Measurements from ENCODE around the gene THSD4. TPM values are rescaled to one million over a fixed set of nuclear protein-coding genes. Genes with fewer than 3 reads are reported as not detected.
A peak's percentile ranks its signal among the peaks of the same experiment; 100 is the strongest.

THSD4 gene
- total and polyA plus RNA-seq, 3 experiments from 2014 or later, result not detected

DNA sequence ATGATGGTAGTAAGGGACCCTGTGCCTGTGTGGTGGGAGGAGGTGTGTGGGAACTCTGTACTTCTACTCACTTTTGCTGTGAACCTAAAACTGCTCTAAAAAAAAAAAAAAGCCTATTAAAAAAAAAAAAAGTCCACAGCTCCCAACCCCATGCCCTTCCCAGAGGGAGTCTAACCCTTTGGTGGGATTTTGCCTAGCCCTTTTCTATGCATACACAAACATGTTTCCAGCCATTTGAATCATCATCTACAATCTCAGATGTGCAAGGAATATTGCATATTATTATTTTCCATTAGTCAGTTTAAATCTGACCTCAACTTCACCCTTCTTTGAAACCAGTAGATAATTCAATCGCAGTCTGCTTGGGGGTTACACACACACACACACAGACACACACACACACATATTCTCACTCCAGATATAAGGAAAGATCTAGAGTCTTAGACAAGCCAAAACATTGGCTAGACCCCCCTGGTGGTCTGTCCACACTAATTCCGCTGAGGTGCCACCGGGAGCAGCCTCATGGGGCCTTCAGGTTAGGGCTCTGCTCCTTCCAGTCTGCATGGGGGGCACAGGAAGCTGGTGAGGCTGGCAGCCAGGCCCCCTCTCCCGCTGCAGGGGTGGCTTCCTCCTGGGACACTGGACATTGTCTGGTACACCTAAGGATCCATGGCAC, 619.6 kb downstream of the THSD4 start:
- no peak overlapping the region for H3K4me3 Mint-ChIP-seq
- H3K4me3 ChIP-seq (ENCODE audit: low read length), result no peak overlapping the region
- H3K4me1 Mint-ChIP-seq, result no peaks in the 10 kb centered on the region
- no peak overlapping the region for H3K27ac Mint-ChIP-seq
- peaks cover 0 to 1% (median 0%) of the 10 kb centered on the region in 3 donors for H3K36me3 Mint-ChIP-seq
- no peak for DNase-seq
- H3K27ac ChIP-seq (ENCODE audit: low read depth, low read length), result no peak overlapping the region
- ChIA-PET POLR2A (no interaction called here), CTCF (interaction anchor here (0.8 kb wide), 1 partner anchor 8 kb away, joined by 3 read pairs; no protein-coding TSS in a partner anchor)
- H3K27me3 ChIP-seq (ENCODE audit: insufficient read depth, low read length, poor library complexity, severe bottlenecking), result peaks cover 6% of the 10 kb centered on the region
- H3K9me3 ChIP-seq (ENCODE audit: low read length), result no peaks in the 10 kb centered on the region
- peaks cover 7 to 25% of the 10 kb centered on the region in 2 donors for H3K27me3 Mint-ChIP-seq
- H3K4me1 ChIP-seq (ENCODE audit: insufficient read depth, low read length), result no peaks in the 10 kb centered on the region
- no peaks in the 10 kb centered on the region for H3K9me3 Mint-ChIP-seq
- H3K36me3 ChIP-seq (ENCODE audit: insufficient read depth, low read length), result no peaks in the 10 kb centered on the region

DNA sequence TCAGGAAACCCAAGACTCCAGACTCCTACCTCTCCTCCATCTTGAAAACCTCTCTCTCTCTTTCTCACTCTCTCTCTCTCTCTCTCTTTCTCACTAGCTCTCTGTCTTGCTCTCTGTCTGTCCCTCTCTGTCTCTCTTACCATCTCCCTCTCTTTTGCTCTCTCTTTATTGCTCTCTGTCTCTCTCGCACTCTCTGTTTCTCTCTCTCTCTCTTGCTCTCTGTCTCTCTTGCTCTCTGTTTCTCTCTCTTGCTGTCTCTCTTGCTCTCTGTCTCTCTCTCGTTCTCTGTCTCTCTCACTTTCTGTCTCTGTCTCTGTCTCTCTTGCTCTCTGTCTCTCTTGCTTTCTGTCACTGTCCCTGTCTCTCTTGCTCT, 620.1 kb downstream of the THSD4 start:
- Mint-ChIP-seq H3K27me3 (peaks cover 7 to 25% of the 10 kb centered on the region in 2 donors), H3K36me3 (peaks cover 0 to 1% (median 0%) of the 10 kb centered on the region in 3 donors), H3K4me1 (no peaks in the 10 kb centered on the region), H3K9me3 (no peaks in the 10 kb centered on the region), H3K27ac (no peak overlapping the region), H3K4me3 (no peak overlapping the region)
- Histone ChIP-seq H3K27ac (ENCODE audit: low read depth, low read length) (no peak overlapping the region), H3K9me3 (ENCODE audit: low read length) (no peaks in the 10 kb centered on the region), H3K4me1 (ENCODE audit: insufficient read depth, low read length) (no peaks in the 10 kb centered on the region), H3K27me3 (ENCODE audit: insufficient read depth, low read length, poor library complexity, severe bottlenecking) (peaks cover 6% of the 10 kb centered on the region), H3K4me3 (ENCODE audit: low read length) (no peak overlapping the region), H3K36me3 (ENCODE audit: insufficient read depth, low read length) (no peaks in the 10 kb centered on the region)
- no peak for DNase-seq
- ChIA-PET CTCF (no interaction called here), POLR2A (no interaction called here)

DNA sequence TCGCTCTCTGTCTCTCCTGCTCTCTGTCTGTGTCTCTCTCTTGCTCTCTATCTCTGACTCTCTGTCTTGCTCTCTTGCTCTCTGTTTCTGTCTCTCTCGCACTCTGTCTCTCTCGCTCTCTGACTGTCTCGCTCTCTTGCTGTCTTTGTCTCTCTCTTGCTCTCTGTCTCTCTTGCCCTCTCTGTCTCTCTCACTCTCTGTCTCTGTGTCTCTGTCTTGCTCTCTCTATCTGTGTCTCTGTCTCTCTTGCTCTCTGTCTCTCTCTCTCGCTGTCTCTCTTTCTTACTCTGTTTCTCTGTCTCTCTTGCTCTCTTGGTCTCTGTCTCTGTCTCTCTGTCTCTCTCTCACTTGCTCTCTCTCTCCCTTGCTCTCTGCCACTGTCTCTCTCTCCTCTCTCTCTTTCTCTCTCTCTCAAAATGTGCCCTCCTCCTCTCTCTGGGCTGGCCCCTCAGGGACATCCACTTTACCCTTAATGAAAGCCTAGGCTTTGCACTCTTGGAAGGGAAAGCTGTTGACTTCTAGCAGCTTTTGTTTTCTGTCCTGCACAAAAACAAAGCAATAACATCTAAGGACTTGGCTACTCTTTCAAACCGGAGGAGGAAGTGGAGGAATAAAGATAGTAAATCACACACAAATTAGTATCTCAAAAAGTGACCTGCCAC, 621.1 kb downstream of the THSD4 start:
- no peak overlapping the region for H3K27ac ChIP-seq (ENCODE audit: low read depth, low read length)
- H3K4me1 Mint-ChIP-seq, result no peaks in the 10 kb centered on the region
- H3K9me3 Mint-ChIP-seq, result no peaks in the 10 kb centered on the region
- no peak overlapping the region for H3K27ac Mint-ChIP-seq
- no peak for DNase-seq
- no peaks in the 10 kb centered on the region for H3K4me1 ChIP-seq (ENCODE audit: insufficient read depth, low read length)
- no peak overlapping the region for H3K4me3 Mint-ChIP-seq
- POLR2A ChIA-PET, result no interaction called here
- no peak overlapping the region for H3K4me3 ChIP-seq (ENCODE audit: low read length)
- peaks cover 6% of the 10 kb centered on the region for H3K27me3 ChIP-seq (ENCODE audit: insufficient read depth, low read length, poor library complexity, severe bottlenecking)
- CTCF ChIA-PET, result no interaction called here
- H3K36me3 Mint-ChIP-seq, result peaks cover 0 to 1% (median 0%) of the 10 kb centered on the region in 3 donors
- peaks cover 4 to 20% of the 10 kb centered on the region in 2 donors for H3K27me3 Mint-ChIP-seq
- H3K36me3 ChIP-seq (ENCODE audit: insufficient read depth, low read length), result no peaks in the 10 kb centered on the region
- H3K9me3 ChIP-seq (ENCODE audit: low read length), result no peaks in the 10 kb centered on the region

DNA sequence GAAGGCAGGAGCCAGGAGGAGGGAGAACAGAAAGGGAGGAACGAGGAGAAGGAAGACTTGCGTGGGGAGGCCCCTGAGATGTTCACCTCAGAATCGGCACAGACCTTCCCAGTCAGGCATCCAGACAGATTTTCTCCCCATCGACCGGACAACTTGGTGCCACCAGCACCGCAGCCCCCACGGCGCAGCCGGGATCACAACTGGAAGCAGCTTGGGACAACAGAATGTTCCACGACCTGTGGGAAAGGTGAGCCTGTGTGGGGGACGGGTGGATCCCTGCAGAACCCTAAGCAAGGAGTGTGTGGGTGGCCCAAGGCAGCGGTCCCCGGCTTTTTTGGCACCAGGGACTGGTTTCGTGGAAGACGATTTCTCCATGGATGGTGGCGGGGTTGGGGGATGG, 622.5 kb downstream of the THSD4 start:
- H3K27me3 Mint-ChIP-seq, result peaks cover 3 to 9% of the 10 kb centered on the region in 2 donors
- no peaks in the 10 kb centered on the region for H3K4me1 ChIP-seq (ENCODE audit: insufficient read depth, low read length)
- no peak overlapping the region for H3K4me3 Mint-ChIP-seq
- no peak for DNase-seq
- no peaks in the 10 kb centered on the region for H3K9me3 ChIP-seq (ENCODE audit: low read length)
- H3K9me3 Mint-ChIP-seq, result no peaks in the 10 kb centered on the region
- POLR2A ChIA-PET, result no interaction called here
- H3K27ac Mint-ChIP-seq, result no peak overlapping the region
- no peaks in the 10 kb centered on the region for H3K4me1 Mint-ChIP-seq
- no peaks in the 10 kb centered on the region for H3K36me3 Mint-ChIP-seq
- no peak overlapping the region for H3K27ac ChIP-seq (ENCODE audit: low read depth, low read length)
- no peak overlapping the region for H3K4me3 ChIP-seq (ENCODE audit: low read length)
- no peaks in the 10 kb centered on the region for H3K36me3 ChIP-seq (ENCODE audit: insufficient read depth, low read length)
- H3K27me3 ChIP-seq (ENCODE audit: insufficient read depth, low read length, poor library complexity, severe bottlenecking), result peaks cover 6% of the 10 kb centered on the region
- CTCF ChIA-PET, result no interaction called here

DNA sequence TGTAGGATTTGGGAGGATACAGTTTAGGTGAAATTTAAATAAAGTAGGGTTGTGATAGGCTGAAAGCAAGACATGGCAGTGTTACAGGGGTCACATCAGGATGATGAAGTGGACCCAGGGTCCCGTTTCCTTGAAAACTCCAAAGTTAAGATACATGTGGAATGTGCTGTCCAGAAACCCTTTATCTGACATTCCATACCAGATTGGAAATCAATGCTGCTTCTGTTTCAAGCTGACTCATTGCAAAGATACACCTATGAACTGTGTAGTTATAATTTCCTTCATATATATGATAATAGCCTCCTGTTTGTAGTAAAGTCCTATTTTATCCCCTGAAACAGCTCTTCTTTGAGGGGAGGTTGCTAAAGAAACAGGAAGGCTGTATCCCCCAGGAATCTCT, 624.1 kb downstream of the THSD4 start:
- no peaks in the 10 kb centered on the region for H3K36me3 ChIP-seq (ENCODE audit: insufficient read depth, low read length)
- Mint-ChIP-seq H3K36me3 (no peaks in the 10 kb centered on the region), H3K27ac (no peak overlapping the region), H3K4me1 (peaks cover 0 to 5% (median 3%) of the 10 kb centered on the region in 3 donors), H3K9me3 (no peaks in the 10 kb centered on the region), H3K4me3 (no peak overlapping the region), H3K27me3 (peaks cover 1 to 4% of the 10 kb centered on the region in 2 donors)
- POLR2A ChIA-PET, result no interaction called here
- H3K9me3 ChIP-seq (ENCODE audit: low read length), result no peaks in the 10 kb centered on the region
- no peak overlapping the region for H3K4me3 ChIP-seq (ENCODE audit: low read length)
- peaks cover 6% of the 10 kb centered on the region for H3K27me3 ChIP-seq (ENCODE audit: insufficient read depth, low read length, poor library complexity, severe bottlenecking)
- no peaks in the 10 kb centered on the region for H3K4me1 ChIP-seq (ENCODE audit: insufficient read depth, low read length)
- CTCF ChIA-PET, result interaction anchor here (0.8 to 1.5 kb wide), 2 partner anchors 9 to 414 kb away, joined by 3 read pairs; no protein-coding TSS in a partner anchor
- DNase-seq, result no peak
- no peak overlapping the region for H3K27ac ChIP-seq (ENCODE audit: low read depth, low read length)

DNA sequence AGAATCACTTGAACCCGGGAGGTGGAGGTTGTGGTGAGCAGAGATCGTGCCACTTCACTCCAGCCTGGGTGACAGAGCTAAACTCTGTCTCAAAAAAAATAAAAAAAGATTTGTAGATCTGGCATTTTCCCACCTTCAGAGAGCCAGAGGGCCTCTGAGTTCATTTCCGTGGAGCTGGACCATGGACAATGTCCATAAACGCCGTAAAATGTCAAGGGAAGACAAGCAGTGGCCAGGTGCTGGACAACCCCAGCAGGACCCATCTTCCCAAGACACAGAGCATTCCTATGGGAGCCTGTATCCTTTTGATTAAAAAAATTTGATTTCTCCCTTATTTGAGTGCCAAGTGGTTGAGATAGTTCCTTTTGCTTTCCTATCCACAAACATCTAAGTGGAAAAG, 627.7 kb downstream of the THSD4 start:
- Mint-ChIP-seq H3K36me3 (no peaks in the 10 kb centered on the region), H3K4me1 (peaks cover 0 to 5% (median 3%) of the 10 kb centered on the region in 3 donors), H3K27me3 (peaks cover 4% of the 10 kb centered on the region in 2 donors), H3K27ac (no peak overlapping the region), H3K9me3 (no peaks in the 10 kb centered on the region), H3K4me3 (no peak overlapping the region)
- Histone ChIP-seq H3K9me3 (ENCODE audit: low read length) (no peaks in the 10 kb centered on the region), H3K4me1 (ENCODE audit: insufficient read depth, low read length) (no peaks in the 10 kb centered on the region), H3K27ac (ENCODE audit: low read depth, low read length) (no peak overlapping the region), H3K36me3 (ENCODE audit: insufficient read depth, low read length) (no peaks in the 10 kb centered on the region), H3K4me3 (ENCODE audit: low read length) (no peak overlapping the region), H3K27me3 (ENCODE audit: insufficient read depth, low read length, poor library complexity, severe bottlenecking) (no peaks in the 10 kb centered on the region)
- ChIA-PET POLR2A (no interaction called here), CTCF (interaction anchor here (0.9 to 2.7 kb wide), 9 partner anchors 8 to 413 kb away, joined by 3 to 31 read pairs (median 6); no protein-coding TSS in a partner anchor)
- DNase-seq, result no peak

DNA sequence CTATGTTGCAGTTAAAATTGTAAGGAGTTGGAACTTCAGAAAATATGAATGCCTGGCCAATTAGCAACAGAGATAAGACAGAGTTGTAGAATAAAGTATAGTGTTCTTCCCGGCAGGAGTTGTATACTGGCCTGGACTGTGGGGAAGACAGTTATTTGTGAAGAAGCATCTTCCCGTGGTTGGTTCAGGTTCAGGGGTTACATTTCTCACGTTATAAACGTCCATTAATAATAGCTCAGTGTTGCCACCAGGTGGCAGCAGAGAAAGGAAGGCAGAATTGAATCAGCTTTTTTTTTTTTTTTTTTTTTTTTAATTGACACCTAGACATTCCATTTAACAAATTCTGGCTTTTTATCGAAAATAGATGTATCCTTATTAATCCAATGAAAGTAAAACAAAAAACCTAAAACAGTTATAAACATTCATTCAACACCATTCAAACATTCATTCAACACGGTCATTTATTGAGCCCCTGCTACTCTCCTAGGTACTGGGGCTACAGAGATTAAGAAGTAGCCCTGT, 628.7 kb downstream of the THSD4 start:
- Mint-ChIP-seq H3K4me1 (peaks cover 0 to 5% (median 3%) of the 10 kb centered on the region in 3 donors), H3K27me3 (peaks cover 4% of the 10 kb centered on the region in 2 donors), H3K36me3 (no peaks in the 10 kb centered on the region), H3K27ac (no peak overlapping the region), H3K4me3 (no peak overlapping the region), H3K9me3 (no peaks in the 10 kb centered on the region)
- Histone ChIP-seq H3K27me3 (ENCODE audit: insufficient read depth, low read length, poor library complexity, severe bottlenecking) (no peaks in the 10 kb centered on the region), H3K4me1 (ENCODE audit: insufficient read depth, low read length) (no peaks in the 10 kb centered on the region), H3K36me3 (ENCODE audit: insufficient read depth, low read length) (no peaks in the 10 kb centered on the region), H3K27ac (ENCODE audit: low read depth, low read length) (no peak overlapping the region), H3K9me3 (ENCODE audit: low read length) (no peaks in the 10 kb centered on the region), H3K4me3 (ENCODE audit: low read length) (no peak overlapping the region)
- ChIA-PET CTCF (interaction anchor here (0.9 to 2.7 kb wide), 14 partner anchors 9 to 506 kb away, joined by 3 to 31 read pairs (median 5); no protein-coding TSS in a partner anchor), POLR2A (no interaction called here)
- peak; percentile 29 to 66 (median 39) for DNase-seq

DNA sequence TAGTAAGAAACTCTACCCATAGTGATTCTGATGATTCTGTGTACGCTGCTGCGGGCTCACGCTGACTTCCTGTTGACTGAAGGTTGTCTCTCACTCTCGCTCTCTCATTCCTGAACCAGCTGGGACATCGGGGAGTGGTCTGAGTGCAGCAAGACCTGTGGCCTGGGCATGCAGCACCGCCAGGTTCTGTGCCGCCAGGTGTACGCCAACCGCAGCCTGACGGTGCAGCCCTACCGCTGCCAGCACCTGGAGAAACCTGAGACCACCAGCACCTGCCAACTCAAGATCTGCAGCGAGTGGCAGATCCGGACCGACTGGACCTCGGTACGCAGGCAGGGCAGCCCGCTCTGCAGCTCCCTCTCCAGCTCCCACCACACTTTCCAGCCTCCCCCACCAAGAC, 631.4 kb downstream of the THSD4 start:
- Mint-ChIP-seq H3K4me1 (peaks cover 0 to 5% (median 3%) of the 10 kb centered on the region in 3 donors), H3K9me3 (no peaks in the 10 kb centered on the region)

More for the DNA sequence above, 631.4 kb downstream of the THSD4 start:
- Mint-ChIP-seq H3K27me3 (peaks cover 2 to 15% of the 10 kb centered on the region in 2 donors), H3K4me3 (no peak overlapping the region), H3K27ac (no peak overlapping the region), H3K36me3 (no peaks in the 10 kb centered on the region)
- H3K27ac ChIP-seq (ENCODE audit: low read depth, low read length), result no peak overlapping the region
- no peak overlapping the region for H3K4me3 ChIP-seq (ENCODE audit: low read length)
- H3K27me3 ChIP-seq (ENCODE audit: insufficient read depth, low read length, poor library complexity, severe bottlenecking), result no peaks in the 10 kb centered on the region
- CTCF ChIA-PET, result no interaction called here
- H3K4me1 ChIP-seq (ENCODE audit: insufficient read depth, low read length), result no peaks in the 10 kb centered on the region
- no peak for DNase-seq
- POLR2A ChIA-PET, result no interaction called here
- no peaks in the 10 kb centered on the region for H3K36me3 ChIP-seq (ENCODE audit: insufficient read depth, low read length)
- H3K9me3 ChIP-seq (ENCODE audit: low read length), result no peaks in the 10 kb centered on the region

Data from CD8-positive, alpha-beta memory T cell (primary cell).